ENCODE data around the gene ZNHIT3.

Gene ZNHIT3

DNA sequence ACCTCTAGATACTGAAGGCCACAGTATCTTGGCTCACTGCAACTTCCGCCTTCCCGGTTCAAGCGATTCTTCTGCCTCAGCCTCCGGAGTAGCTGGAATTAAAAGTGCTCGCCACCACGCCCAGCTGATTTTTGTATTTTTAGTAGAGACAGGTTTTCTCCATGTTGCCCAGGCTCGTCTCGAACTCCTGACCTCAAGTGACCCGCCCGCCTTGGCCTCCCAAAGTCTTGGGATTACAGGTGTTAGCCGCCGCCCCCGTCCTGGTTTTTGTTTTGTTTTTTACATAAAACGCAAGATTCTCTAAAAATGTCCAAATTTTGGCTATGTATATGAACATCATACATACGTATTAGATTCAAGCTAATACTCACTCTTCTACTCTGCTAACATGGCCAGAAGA is 56.3 kb downstream of the ZNHIT3 start:
- H3K9ac ChIP-seq (ENCODE audit: low read length): no peak overlapping the region
- no peaks in the 10 kb centered on the region for H3K27me3 ChIP-seq (ENCODE audit: insufficient read depth, low read length)
- H3K36me3 ChIP-seq (ENCODE audit: insufficient read depth, low read length): peaks cover 31% of the 10 kb centered on the region
- H3K79me2 ChIP-seq (ENCODE audit: insufficient read depth, low read length): peaks cover 33% of the 10 kb centered on the region
- H4K20me1 ChIP-seq (ENCODE audit: insufficient read depth, low read length): peaks cover 3% of the 10 kb centered on the region; the same call in 1 of the 2 replicates
- no peak overlapping the region for H2AFZ ChIP-seq (ENCODE audit: low read length)
- TF ChIP-seq, protein P1, sequence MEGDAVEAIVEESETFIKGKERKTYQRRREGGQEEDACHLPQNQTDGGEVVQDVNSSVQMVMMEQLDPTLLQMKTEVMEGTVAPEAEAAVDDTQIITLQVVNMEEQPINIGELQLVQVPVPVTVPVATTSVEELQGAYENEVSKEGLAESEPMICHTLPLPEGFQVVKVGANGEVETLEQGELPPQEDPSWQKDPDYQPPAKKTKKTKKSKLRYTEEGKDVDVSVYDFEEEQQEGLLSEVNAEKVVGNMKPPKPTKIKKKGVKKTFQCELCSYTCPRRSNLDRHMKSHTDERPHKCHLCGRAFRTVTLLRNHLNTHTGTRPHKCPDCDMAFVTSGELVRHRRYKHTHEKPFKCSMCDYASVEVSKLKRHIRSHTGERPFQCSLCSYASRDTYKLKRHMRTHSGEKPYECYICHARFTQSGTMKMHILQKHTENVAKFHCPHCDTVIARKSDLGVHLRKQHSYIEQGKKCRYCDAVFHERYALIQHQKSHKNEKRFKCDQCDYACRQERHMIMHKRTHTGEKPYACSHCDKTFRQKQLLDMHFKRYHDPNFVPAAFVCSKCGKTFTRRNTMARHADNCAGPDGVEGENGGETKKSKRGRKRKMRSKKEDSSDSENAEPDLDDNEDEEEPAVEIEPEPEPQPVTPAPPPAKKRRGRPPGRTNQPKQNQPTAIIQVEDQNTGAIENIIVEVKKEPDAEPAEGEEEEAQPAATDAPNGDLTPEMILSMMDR (IDR thresholded peaks at IDR 0.05; ENCODE audit: low read length): no peak
- no peak for TF ChIP-seq EZH2 (IDR thresholded peaks at IDR 0.05; ENCODE audit: borderline replicate concordance, low read length)
- H3K4me2 ChIP-seq (ENCODE audit: low read length): no peak overlapping the region
- peaks cover 18% of the 10 kb centered on the region for H3K4me1 ChIP-seq (ENCODE audit: insufficient read depth, low read length, severe bottlenecking)
- H3K9me3 ChIP-seq (ENCODE audit: low read length): no peaks in the 10 kb centered on the region
- H3F3A ChIP-seq (ENCODE audit: insufficient read depth, low read length): peaks cover 5% of the 10 kb centered on the region; the same call in 1 of the 2 replicates
- H3K4me3 ChIP-seq (ENCODE audit: low read depth, low read length, poor library complexity, severe bottlenecking): no peak overlapping the region
- no peaks in the 10 kb centered on the region for H3K9me2 ChIP-seq (ENCODE audit: low read depth, low read length)
- no peak overlapping the region for H3K27ac ChIP-seq (ENCODE audit: low read depth, low read length, poor library complexity, severe bottlenecking)

DNA sequence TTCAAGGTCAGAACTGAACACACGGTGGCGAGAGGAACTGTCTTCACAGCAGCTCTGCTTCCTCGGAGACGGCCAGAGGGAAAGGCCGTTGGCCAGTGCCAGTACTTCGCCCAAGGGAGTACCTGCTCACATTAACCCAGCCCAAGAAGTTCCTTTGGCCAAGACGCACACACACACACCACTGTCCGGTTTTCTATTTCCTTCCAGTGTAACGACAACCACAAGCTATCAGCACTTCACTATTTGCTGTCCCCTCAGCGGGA is 57.5 kb downstream of the ZNHIT3 start:
- H3K4me2 ChIP-seq (ENCODE audit: low read length): peak overlapping the region; percentile 86
- H3K9me3 ChIP-seq (ENCODE audit: low read length): no peaks in the 10 kb centered on the region
- no peaks in the 10 kb centered on the region for H3K27me3 ChIP-seq (ENCODE audit: insufficient read depth, low read length)
- H3K9ac ChIP-seq (ENCODE audit: low read length): peak overlapping the region; percentile 98
- peaks cover 3% of the 10 kb centered on the region; the same call in 1 of the 2 replicates for H4K20me1 ChIP-seq (ENCODE audit: insufficient read depth, low read length)
- peaks cover 5% of the 10 kb centered on the region; the same call in 1 of the 2 replicates for H3F3A ChIP-seq (ENCODE audit: insufficient read depth, low read length)
- H3K4me1 ChIP-seq (ENCODE audit: insufficient read depth, low read length, severe bottlenecking): peaks cover 30% of the 10 kb centered on the region
- TF ChIP-seq, protein P1 (IDR thresholded peaks at IDR 0.05; ENCODE audit: low read length): peak; percentile 23; the same call in 1 of the 2 replicates
- no peak for TF ChIP-seq EZH2 (IDR thresholded peaks at IDR 0.05; ENCODE audit: borderline replicate concordance, low read length)
- peaks cover 45% of the 10 kb centered on the region for H3K79me2 ChIP-seq (ENCODE audit: insufficient read depth, low read length)
- H3K9me2 ChIP-seq (ENCODE audit: low read depth, low read length): no peaks in the 10 kb centered on the region
- H3K4me3 ChIP-seq (ENCODE audit: low read depth, low read length, poor library complexity, severe bottlenecking): peak overlapping the region; percentile 83
- H2AFZ ChIP-seq (ENCODE audit: low read length): no peak overlapping the region
- peak overlapping the region; percentile 83 for H3K27ac ChIP-seq (ENCODE audit: low read depth, low read length, poor library complexity, severe bottlenecking)
- H3K36me3 ChIP-seq (ENCODE audit: insufficient read depth, low read length): peaks cover 18% of the 10 kb centered on the region; the same call in 1 of the 2 replicates

DNA sequence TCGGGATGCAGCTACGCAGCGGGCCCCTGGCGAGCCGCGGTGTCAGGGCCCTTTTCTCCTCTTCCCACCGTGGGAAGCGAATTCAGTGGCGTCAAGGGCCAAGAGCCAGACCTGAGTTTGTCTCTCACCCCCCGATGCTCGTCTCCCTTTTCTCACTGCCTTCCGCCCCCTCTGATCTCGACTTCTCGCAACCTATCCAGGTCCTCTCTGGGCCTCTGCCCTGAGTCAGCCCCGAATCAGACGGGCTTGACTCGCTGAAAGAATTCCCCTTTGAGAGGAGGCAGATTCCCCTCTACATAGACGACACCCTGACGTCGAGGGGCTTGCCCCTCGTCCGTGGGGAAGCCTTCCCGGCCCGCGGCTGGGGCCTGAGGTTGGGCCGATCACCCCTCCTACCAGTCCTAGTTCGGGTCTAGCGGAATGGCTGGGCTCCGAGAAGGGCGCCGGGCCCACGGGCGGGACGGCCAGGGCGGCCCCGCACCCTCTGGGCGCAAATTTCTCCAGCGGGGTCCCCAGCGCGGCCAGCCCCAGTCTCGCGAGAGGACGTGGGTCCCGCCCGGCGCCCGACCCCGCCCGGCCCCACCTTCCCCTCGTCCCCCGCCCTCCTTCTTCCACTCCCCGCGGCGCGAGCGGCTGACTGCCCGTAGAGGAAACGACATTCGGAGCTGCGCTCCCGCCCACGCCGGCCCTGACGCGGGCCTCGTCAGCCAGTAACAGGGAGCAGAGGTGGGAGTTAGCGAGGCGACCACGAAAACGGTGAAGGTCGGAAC is 58.0 kb downstream of the ZNHIT3 start, which contains the start of gene GGNBP2:
Gene GGNBP2 (plus strand): TSS at position 613 of the 770 bp plus-strand sequence. CDS start 806 bp downstream, outside the sequence.
- Histone ChIP-seq H3K9me3 (ENCODE audit: low read length) (no peaks in the 10 kb centered on the region), H4K20me1 (ENCODE audit: insufficient read depth, low read length) (peaks cover 3% of the 10 kb centered on the region; the same call in 1 of the 2 replicates), H3F3A (ENCODE audit: insufficient read depth, low read length) (peaks cover 5% of the 10 kb centered on the region; the same call in 1 of the 2 replicates), H3K27ac (ENCODE audit: low read depth, low read length, poor library complexity, severe bottlenecking) (peak within 1 kb of the TSS; percentile 92), H3K36me3 (ENCODE audit: insufficient read depth, low read length) (peaks cover 19% of the 10 kb centered on the region), H3K4me2 (ENCODE audit: low read length) (peak within 1 kb of the TSS; percentile 86), H3K9ac (ENCODE audit: low read length) (peak within 1 kb of the TSS; percentile 98), H2AFZ (ENCODE audit: low read length) (no peak within 1 kb of the TSS), H3K4me3 (ENCODE audit: low read depth, low read length, poor library complexity, severe bottlenecking) (peak within 1 kb of the TSS; percentile 83), H3K4me1 (ENCODE audit: insufficient read depth, low read length, severe bottlenecking) (peaks cover 34% of the 10 kb centered on the region), H3K9me2 (ENCODE audit: low read depth, low read length) (no peaks in the 10 kb centered on the region), H3K79me2 (ENCODE audit: insufficient read depth, low read length) (peaks cover 50% of the 10 kb centered on the region), H3K27me3 (ENCODE audit: insufficient read depth, low read length) (no peaks in the 10 kb centered on the region)
- no peak for TF ChIP-seq EZH2 (IDR thresholded peaks at IDR 0.05; ENCODE audit: borderline replicate concordance, low read length)
- TF ChIP-seq, protein P1 (IDR thresholded peaks at IDR 0.05; ENCODE audit: low read length): no peak; the same call in 1 of the 2 replicates
